Vagina (tissue), 2 donors: ENCODE measurements around the gene VAV1. TPM values are rescaled to one million over a fixed set of nuclear protein-coding genes. Genes with fewer than 3 reads are reported as not detected.

Experiments
- DNase-seq, 2 donors: peaks; one replicate each; pipeline ENCODE4 v3.0.0-alpha.2; 2017; ENCODE audit errors: extremely low spot score in 2 of 2
- H3K27ac ChIP-seq: fragments of 200-600 bp; sonication (generic); one replicate; pipeline ENCODE4 v1.5.1; 2019
- H3K27me3 ChIP-seq: fragments of 200-600 bp; sonication (generic); one replicate; pipeline ENCODE4 v1.5.1; 2019
- H3K36me3 ChIP-seq, 2 donors: fragments of 200-600 bp; sonication (generic); one replicate each; pipeline ENCODE4 v1.5.1; 2017 to 2019
- H3K4me1 ChIP-seq: fragments of 200-600 bp; sonication (generic); one replicate; pipeline ENCODE4 v1.5.1; 2019
- H3K4me3 ChIP-seq, 2 donors: fragments of 200-600 bp; sonication (generic); 1 replicate in 1 of 2; 2 replicates in 1 of 2; pipeline ENCODE4 v1.5.1; 2016 to 2019
- H3K9me3 ChIP-seq: fragments of 200-600 bp; sonication (generic); one replicate; pipeline ENCODE4 v1.5.1; 2019
- POLR2A ChIP-seq, 2 donors: fragments of 450-650 bp; IDR thresholded peaks; one replicate each; pipeline ENCODE4 v1.6.1; 2017; ENCODE audit warnings: antibody characterized with exemption in 2 of 2, mild to moderate bottlenecking in 2 of 2, moderate library complexity in 2 of 2
- POLR2AphosphoS5 ChIP-seq, 2 donors: sonication (generic); formaldehyde crosslinking; IDR thresholded peaks; one replicate each; pipeline ENCODE4 v1.9.0; 2017; ENCODE audit warnings: antibody characterized with exemption in 2 of 2, mild to moderate bottlenecking in 2 of 2, low read depth in 1 of 2; ENCODE audit not compliant: insufficient read depth in 1 of 2
- intact Hi-C: fragments of 100-400 bp; cut with DNase I; formaldehyde crosslinking; loops from one replicate; pipeline ENCODE4 v1.15.1; 2023
- total RNA-seq: library from RNA; depleted of rRNA; stranded (reverse); fragments of >200 nt; gene quantifications from one replicate; pipeline ENCODE4 v1.2.3, GENCODE V29; 2016
- TF ChIP-seq, protein P1 (sequence below), 3 experiments: fragments of 450-650 bp in 2 of 3; fragments of 200-600 bp in 1 of 3; sonication (generic) in 1 of 3; IDR thresholded peaks; one replicate each; pipeline ENCODE4 v1.5.1; 2017 to 2019; ENCODE audit warnings: antibody characterized with exemption in 3 of 3, mild to moderate bottlenecking in 2 of 3, moderate library complexity in 2 of 3

Gene VAV1
- total RNA-seq, 1 donor from 2014 or later: 5.9 TPM

DNA sequence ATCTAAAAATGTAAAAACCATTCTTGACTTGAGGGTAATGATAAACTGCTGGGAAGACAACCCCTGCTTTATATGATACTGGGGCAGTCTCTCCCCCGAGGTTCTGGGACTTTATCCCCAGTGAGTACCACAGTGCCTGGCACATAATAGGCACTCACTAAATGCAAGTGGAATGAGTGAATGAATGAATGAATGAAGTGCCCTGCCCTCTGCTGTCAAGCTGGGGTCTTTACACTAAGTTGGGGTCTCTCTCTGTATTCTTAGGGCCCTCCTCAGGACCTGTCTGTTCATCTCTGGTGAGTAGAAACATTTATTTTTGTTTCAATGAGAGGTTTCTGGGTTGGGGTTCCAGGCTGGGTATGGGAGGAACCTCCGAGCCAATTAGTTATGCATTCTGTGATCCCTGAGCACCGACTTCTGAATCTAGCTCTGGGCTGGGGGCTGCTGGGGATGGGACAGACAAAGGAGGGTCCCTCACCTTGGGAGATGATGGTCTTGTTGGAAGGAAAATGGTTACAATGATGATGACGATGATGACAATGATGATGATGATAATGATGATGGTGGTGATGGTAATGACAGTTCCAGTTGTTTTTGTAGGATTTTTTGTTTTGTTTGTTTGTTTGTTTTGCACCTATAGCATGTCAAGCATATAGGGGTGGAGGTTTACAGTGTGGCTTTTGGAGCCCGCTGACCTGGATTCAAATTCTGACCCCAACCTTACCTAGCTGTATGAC lies 70.5 kb downstream of the VAV1 start:
- no peaks in the 10 kb centered on the region for H3K36me3 ChIP-seq
- H3K27me3 ChIP-seq: no peaks in the 10 kb centered on the region
- no peak overlapping the region for H3K4me3 ChIP-seq
- no peak overlapping the region for H3K27ac ChIP-seq
- no peaks in the 10 kb centered on the region for H3K4me1 ChIP-seq
- no peak for DNase-seq
- TF ChIP-seq POLR2A (IDR thresholded peaks at IDR 0.05) (no peak), POLR2AphosphoS5 (IDR thresholded peaks at IDR 0.05; ENCODE audit: insufficient read depth in 1 of 2, low read depth in 1 of 2) (no peak)
- TF ChIP-seq, protein P1, sequence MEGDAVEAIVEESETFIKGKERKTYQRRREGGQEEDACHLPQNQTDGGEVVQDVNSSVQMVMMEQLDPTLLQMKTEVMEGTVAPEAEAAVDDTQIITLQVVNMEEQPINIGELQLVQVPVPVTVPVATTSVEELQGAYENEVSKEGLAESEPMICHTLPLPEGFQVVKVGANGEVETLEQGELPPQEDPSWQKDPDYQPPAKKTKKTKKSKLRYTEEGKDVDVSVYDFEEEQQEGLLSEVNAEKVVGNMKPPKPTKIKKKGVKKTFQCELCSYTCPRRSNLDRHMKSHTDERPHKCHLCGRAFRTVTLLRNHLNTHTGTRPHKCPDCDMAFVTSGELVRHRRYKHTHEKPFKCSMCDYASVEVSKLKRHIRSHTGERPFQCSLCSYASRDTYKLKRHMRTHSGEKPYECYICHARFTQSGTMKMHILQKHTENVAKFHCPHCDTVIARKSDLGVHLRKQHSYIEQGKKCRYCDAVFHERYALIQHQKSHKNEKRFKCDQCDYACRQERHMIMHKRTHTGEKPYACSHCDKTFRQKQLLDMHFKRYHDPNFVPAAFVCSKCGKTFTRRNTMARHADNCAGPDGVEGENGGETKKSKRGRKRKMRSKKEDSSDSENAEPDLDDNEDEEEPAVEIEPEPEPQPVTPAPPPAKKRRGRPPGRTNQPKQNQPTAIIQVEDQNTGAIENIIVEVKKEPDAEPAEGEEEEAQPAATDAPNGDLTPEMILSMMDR (IDR thresholded peaks at IDR 0.05): no peak
- intact Hi-C loops: no loop called here
- H3K9me3 ChIP-seq: no peaks in the 10 kb centered on the region

DNA sequence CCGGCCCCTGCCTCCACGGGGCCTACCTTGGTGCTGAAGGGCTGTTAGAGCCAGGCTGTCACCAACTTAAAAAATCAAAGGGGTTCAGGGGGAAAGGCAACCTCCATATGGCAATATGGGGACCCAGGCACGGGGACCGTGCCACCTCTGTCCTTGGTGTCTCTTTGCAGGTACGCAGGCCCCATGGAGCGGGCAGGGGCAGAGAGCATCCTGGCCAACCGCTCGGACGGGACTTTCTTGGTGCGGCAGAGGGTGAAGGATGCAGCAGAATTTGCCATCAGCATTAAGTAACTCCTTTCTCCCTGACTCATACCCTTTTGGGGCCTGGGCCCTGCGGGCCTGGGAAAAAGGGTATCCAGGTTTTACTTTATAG lies 75.3 kb downstream of the VAV1 start:
- intact Hi-C loops: no loop called here
- no peak overlapping the region for H3K27ac ChIP-seq
- no peaks in the 10 kb centered on the region for H3K4me1 ChIP-seq
- no peak for DNase-seq
- H3K36me3 ChIP-seq: no peaks in the 10 kb centered on the region
- H3K4me3 ChIP-seq: no peak overlapping the region
- H3K27me3 ChIP-seq: no peaks in the 10 kb centered on the region
- H3K9me3 ChIP-seq: no peaks in the 10 kb centered on the region
- TF ChIP-seq POLR2AphosphoS5 (IDR thresholded peaks at IDR 0.05; ENCODE audit: insufficient read depth in 1 of 2, low read depth in 1 of 2): no peak
- no peak for TF ChIP-seq POLR2A (IDR thresholded peaks at IDR 0.05)
- TF ChIP-seq, protein P1 (IDR thresholded peaks at IDR 0.05): no peak

DNA sequence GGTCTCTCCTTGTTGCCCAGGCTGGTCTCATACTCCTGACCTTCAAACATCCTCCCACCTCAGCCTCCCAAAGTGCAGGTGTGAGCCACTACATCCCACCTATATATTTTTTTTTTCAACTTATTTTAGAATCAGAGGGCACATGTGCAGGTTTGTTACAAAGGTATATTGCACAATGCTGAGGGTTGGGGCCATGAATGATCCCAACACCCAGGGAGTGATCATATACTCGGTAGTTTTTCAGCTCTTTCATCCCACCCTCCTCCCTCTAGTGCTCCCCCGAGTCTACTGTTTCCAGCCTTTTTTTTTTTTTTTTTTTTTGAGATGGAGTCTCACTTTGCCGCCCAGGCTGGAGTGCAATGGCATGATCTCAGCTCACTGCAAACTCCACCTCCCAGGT lies 76.5 kb downstream of the VAV1 start:
- intact Hi-C loops: no loop called here
- TF ChIP-seq POLR2A (IDR thresholded peaks at IDR 0.05): no peak
- TF ChIP-seq, protein P1 (IDR thresholded peaks at IDR 0.05): no peak
- no peak overlapping the region for H3K4me3 ChIP-seq
- DNase-seq: no peak
- H3K27ac ChIP-seq: no peak overlapping the region
- no peaks in the 10 kb centered on the region for H3K4me1 ChIP-seq
- H3K9me3 ChIP-seq: no peaks in the 10 kb centered on the region
- no peaks in the 10 kb centered on the region for H3K27me3 ChIP-seq
- H3K36me3 ChIP-seq: no peaks in the 10 kb centered on the region

DNA sequence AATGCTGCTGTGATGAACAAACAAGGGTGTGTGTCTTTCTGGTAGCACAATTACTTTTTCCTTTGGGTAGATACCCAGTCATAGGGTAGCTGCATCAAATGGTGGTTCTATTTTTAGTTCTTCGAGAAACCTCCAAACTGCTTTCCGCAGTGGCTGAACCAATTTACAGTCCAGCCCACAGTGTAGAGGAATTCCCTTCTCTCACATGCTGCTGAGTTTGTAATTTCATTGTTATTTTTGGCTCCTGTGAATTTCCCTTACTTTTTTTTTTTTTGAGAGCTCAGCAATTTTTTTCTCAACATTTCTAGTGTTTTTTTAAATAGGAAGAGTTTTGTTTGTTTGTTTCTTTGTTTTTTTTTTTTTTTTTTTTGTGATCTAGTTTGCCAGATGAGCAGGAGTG lies 77.4 kb downstream of the VAV1 start:
- H3K27me3 ChIP-seq: no peaks in the 10 kb centered on the region
- H3K4me1 ChIP-seq: no peaks in the 10 kb centered on the region
- no peak overlapping the region for H3K27ac ChIP-seq
- H3K9me3 ChIP-seq: no peaks in the 10 kb centered on the region
- no peak overlapping the region for H3K4me3 ChIP-seq
- no peak for TF ChIP-seq POLR2A (IDR thresholded peaks at IDR 0.05)
- TF ChIP-seq, protein P1 (IDR thresholded peaks at IDR 0.05): no peak
- no peak for TF ChIP-seq POLR2AphosphoS5 (IDR thresholded peaks at IDR 0.05; ENCODE audit: insufficient read depth in 1 of 2, low read depth in 1 of 2)
- H3K36me3 ChIP-seq: no peaks in the 10 kb centered on the region
- intact Hi-C loops: loop anchor here (5.0 kb wide), 1 partner anchor 218 kb away; no protein-coding TSS in a partner anchor
- DNase-seq: no peak

DNA sequence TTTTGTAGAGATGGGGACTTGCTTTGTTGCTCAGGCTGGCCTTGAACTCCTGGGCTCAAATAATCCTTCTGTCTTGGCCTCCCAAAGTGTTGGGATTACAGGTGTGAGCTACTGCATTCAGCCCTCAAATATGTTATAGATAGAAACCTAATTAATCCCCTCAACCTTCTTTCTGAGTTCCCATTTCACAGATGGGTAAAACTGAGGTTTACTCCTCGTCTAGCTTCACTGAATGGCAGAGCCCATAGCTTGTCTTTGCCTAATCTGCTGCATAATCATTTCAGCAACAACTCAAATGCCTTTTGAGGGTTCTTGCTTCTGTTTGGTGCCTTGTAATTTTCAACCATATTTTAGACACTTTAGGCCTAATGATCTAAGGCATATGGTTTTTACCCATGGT lies 78.9 kb downstream of the VAV1 start:
- Histone ChIP-seq H3K36me3 (no peaks in the 10 kb centered on the region), H3K9me3 (no peaks in the 10 kb centered on the region), H3K27ac (no peak overlapping the region), H3K27me3 (no peaks in the 10 kb centered on the region), H3K4me1 (no peaks in the 10 kb centered on the region), H3K4me3 (no peak overlapping the region)
- DNase-seq: no peak
- TF ChIP-seq, protein P1 (IDR thresholded peaks at IDR 0.05): no peak
- TF ChIP-seq POLR2AphosphoS5 (IDR thresholded peaks at IDR 0.05; ENCODE audit: insufficient read depth in 1 of 2, low read depth in 1 of 2) (no peak), POLR2A (IDR thresholded peaks at IDR 0.05) (no peak)
- intact Hi-C loops: loop anchor here (5.0 kb wide), 1 partner anchor 219 kb away; no protein-coding TSS in a partner anchor
